AG09309 (cell line): ENCODE results near the gene DENND4C.
"Not testable (repeated sequence)": the region's sequence is repeated elsewhere in the genome, so short reads cannot be mapped to it uniquely, and the experiment has no call there.

Experiments
- DNase-seq: peaks from one replicate; pipeline ENCODE4 v3.0.0-alpha.2; 2010; ENCODE audit warnings: low read depth
- H3K4me3 ChIP-seq: 2 replicates; pipeline ENCODE4 v1.5.1; 2011; ENCODE audit warnings: mild to moderate bottlenecking, low read depth, low read length, moderate library complexity; ENCODE audit not compliant: control insufficient read depth
- TF ChIP-seq, protein P1 (sequence below): IDR thresholded peaks from 2 replicates; pipeline ENCODE4 v1.5.1; 2011; ENCODE audit warnings: mild to moderate bottlenecking, low read depth, low read length, inconsistent platforms; ENCODE audit not compliant: insufficient read depth, control insufficient read depth; ENCODE audit errors: missing control alignments

DENND4C gene

DNA sequence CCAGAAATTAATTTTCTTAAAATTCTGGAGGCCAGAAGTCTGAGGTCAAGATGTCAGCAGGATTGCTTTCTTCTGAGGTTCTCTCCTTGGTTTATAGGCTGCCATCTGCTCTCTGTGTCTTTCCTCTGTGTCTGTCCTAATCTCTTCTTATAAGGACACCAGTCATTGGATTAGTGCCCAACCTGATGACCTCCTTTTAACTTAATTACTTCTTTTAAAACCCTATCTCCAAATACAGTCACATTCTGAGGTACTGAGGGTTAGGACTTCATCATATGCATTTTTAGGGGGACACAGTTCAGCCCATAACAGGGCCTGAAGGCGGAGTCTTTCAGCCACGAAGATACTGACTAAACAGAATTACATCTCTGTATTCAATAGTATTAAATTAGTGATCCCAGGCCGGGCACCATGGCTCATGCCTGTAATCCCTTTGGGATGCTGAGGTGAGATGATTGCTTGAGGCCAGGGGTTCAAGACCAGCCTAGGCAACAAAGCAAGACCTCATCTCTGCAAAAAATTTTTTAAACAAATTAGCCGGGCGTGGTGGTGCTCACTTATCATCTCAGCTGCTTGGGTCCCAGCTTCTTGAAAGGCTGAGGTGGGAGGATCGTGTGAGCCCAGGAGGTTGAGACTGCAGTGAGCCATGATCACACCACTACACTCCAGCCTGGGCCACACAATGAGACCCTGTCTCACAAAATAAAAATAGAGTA lies 155.5 kb downstream of the DENND4C start:
- TF ChIP-seq, protein P1, sequence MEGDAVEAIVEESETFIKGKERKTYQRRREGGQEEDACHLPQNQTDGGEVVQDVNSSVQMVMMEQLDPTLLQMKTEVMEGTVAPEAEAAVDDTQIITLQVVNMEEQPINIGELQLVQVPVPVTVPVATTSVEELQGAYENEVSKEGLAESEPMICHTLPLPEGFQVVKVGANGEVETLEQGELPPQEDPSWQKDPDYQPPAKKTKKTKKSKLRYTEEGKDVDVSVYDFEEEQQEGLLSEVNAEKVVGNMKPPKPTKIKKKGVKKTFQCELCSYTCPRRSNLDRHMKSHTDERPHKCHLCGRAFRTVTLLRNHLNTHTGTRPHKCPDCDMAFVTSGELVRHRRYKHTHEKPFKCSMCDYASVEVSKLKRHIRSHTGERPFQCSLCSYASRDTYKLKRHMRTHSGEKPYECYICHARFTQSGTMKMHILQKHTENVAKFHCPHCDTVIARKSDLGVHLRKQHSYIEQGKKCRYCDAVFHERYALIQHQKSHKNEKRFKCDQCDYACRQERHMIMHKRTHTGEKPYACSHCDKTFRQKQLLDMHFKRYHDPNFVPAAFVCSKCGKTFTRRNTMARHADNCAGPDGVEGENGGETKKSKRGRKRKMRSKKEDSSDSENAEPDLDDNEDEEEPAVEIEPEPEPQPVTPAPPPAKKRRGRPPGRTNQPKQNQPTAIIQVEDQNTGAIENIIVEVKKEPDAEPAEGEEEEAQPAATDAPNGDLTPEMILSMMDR, result no peak
- DNase-seq, result no peak
- no peak overlapping the region for H3K4me3 ChIP-seq

DNA sequence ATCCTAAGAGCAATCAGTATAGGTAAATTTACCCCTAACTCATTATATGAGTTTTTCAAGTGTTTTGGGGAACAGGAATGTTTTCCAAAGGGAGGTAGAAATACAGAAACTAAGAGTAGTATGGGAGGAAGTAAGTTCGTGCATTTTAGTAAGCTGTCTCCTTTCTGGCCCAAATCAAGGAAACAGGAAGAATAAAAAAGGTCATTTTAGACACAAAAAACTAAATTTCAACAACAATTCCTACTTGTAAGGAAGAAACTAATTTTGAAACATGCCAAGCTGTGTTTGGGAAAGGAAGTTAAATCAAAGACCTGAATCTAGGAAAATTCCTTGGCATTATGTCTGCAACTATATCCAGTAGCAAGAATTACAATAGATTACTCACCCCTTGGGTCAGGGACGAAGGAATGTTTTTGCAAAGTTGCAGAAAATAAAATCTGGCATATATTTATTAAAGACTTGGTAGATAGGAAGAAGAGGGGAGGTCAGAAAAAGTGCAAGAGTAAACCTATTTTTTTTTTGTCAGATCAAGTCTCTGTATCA lies 156.1 kb downstream of the DENND4C start:
- H3K4me3 ChIP-seq, result no peak overlapping the region

DNA sequence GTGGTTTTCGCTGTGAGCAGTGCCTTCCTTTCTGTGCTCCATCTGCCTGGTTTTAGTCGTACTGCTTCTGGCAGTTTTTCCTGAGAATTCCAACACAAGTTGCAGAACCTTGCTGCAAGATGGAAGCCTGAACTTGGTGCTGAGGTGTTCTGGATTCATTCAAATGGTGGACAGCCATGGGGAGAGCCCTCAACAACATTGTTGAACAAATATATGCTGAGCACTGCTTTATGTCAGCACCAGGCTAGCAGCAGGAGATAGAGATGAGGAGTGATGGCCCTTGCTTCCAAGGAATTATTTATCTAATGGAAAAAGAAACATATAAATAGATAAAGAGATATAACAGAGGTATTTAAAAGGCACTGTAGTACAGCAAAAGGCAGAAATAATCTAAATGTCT lies 156.8 kb downstream of the DENND4C start:
- TF ChIP-seq, protein P1, result no peak
- H3K4me3 ChIP-seq, result no peak overlapping the region
- DNase-seq, result no peak

More for the DNA sequence above, 156.1 kb downstream of the DENND4C start:
- TF ChIP-seq, protein P1, result no peak
- DNase-seq, result no peak

DNA sequence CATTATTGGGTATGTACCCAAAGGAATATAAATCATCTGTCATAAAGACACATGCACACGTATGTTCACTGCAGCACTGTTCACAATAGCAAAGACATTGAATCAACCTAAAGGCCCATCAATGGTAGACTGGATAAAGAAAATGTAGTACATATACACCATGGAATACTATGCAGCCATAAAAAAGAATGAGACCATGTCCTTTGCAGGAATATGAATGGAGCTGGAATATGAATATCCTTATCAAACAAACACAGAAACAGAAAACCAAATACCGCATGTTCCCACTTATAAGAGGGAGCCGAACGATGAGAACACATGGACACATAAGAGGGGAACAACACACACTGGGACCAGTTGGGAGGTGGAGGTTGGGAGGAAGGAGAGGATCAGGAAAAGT lies 159.0 kb downstream of the DENND4C start:
- DNase-seq, H3K4me3 ChIP-seq: not testable (repeated sequence)

DNA sequence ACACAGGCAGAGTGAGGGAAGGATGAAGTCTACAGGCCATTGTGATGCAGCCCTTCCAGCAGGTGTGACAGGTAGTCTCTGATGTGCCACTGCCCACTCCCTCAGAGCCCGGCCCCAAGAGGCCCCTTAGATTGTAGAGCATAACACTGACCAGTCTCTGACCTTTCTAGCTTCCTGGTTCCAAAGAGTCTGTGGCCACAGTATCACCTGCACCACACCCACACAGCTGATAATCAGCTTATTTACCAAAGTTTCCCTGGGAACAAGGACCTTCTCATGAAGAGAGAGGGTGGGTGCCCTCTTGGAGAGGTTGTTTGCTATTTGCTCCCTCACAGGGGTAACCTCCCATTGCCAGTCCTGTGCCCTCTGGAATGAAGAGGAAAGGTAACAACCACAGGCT lies 167.4 kb downstream of the DENND4C start:
- DNase-seq, result no peak
- H3K4me3 ChIP-seq, result no peak overlapping the region
- TF ChIP-seq, protein P1, result no peak

DNA sequence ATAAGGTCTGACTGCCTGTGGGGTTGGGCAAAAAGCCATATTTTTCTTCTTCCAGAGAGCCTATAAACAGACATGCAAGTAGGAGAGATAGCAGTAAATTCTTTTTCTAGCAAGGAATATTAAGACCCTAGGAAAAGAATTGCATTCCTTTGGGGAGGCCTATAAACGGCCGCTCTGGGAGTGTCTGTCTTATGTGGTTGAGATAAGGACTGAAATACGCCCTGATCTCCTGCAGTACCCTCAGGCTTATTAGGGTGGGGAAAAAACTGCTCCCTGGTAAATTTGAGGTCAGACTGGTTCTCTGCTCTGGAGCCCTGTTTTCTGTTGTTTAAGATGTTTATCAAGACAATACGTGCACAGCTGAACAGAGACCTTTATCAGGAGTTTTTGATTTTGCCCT lies 172.7 kb downstream of the DENND4C start:
- DNase-seq, H3K4me3 ChIP-seq: not testable (repeated sequence)

DNA sequence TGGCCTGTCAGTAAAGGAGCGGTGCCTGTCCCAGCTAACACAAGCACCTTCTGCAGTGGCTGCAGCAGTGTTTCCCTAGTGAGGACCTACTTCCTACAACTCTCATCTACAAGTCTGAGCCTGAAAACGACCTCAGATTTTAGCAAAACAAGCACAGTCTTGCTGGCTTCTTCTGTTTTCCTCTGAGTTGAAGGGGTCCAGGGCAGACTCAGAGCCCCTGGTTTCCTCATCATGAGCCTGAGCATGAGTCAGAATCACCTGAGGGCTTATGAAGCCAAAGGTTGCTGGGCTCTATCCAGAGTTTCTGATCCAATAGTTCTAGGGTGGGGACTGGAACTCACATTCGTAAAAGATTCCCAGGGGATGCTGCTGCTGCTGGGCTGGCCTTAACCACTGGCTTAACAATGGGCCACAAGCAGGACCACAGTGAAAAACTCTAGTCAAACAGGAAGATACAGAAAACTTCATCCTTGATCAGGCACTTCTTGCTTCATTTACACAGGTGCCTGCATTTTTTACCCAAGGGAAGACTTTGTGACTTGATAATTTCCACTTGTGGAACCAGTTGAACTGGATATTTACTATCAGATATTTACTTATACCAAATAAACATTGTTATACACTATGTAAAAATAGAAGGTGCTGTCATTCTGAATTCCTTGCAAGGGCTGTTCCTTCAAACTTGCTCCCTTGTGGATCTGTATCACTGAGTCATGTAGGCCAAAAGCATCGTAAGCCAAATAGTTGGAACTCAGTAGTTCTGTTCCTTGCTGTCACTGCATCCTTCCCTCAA lies 174.0 kb downstream of the DENND4C start:
- H3K4me3 ChIP-seq, result no peak overlapping the region
- no peak for DNase-seq
- TF ChIP-seq, protein P1, result no peak
